Mammary epithelial cell (primary cell): ENCODE results near the gene SRSF7.

Experiments
- EZH2 ChIP-seq: IDR thresholded peaks from 2 replicates; pipeline ENCODE4 v1.6.1; 2012; ENCODE audit warnings: low read length, inconsistent platforms, borderline replicate concordance
- TF ChIP-seq, protein P1 (sequence below), 2 donors: IDR thresholded peaks in 1 of 2; conservative IDR thresholded peaks in 1 of 2; 2 replicates each; pipeline ENCODE4 v1.5.1; 2011 to 2012; ENCODE audit warnings: inconsistent platforms in 2 of 2, low read length in 2 of 2, mild to moderate bottlenecking in 2 of 2, control low read depth in 1 of 2, low read depth in 1 of 2; ENCODE audit not compliant: insufficient read depth in 1 of 2; ENCODE audit errors: extremely low read depth in 1 of 2

- no peak for TF ChIP-seq EZH2
- TF ChIP-seq, protein P1, sequence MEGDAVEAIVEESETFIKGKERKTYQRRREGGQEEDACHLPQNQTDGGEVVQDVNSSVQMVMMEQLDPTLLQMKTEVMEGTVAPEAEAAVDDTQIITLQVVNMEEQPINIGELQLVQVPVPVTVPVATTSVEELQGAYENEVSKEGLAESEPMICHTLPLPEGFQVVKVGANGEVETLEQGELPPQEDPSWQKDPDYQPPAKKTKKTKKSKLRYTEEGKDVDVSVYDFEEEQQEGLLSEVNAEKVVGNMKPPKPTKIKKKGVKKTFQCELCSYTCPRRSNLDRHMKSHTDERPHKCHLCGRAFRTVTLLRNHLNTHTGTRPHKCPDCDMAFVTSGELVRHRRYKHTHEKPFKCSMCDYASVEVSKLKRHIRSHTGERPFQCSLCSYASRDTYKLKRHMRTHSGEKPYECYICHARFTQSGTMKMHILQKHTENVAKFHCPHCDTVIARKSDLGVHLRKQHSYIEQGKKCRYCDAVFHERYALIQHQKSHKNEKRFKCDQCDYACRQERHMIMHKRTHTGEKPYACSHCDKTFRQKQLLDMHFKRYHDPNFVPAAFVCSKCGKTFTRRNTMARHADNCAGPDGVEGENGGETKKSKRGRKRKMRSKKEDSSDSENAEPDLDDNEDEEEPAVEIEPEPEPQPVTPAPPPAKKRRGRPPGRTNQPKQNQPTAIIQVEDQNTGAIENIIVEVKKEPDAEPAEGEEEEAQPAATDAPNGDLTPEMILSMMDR (conservative IDR thresholded peaks at IDR 0.05 in 1 of 2, IDR thresholded peaks at IDR 0.05 in 1 of 2; ENCODE audit: extremely low read depth in 1 of 2, insufficient read depth in 1 of 2, low read depth in 1 of 2, low read length in 2 of 2) = no peak
Measured at GRCh38 chr2:38765551-38765950, 14.4 kb upstream of the SRSF7 start.
